ENCODE results near the gene TRIP10. TPM values are rescaled to one million over a fixed set of nuclear protein-coding genes. Genes with fewer than 3 reads are reported as not detected.

Gene TRIP10
- total and polyA plus RNA-seq, 2 of the 13 experiments (the other 11 are each of a cell fraction or from before 2014, with no cell fraction given), result 32.5 to 33.2 TPM

GRCh38 chr19:6725513-6726231 is 13.8 kb upstream of the TRIP10 start (continued):
- TF ChIP-seq ATF4 (CRISPR knock-in tag; IDR thresholded peaks at IDR 0.05), result no peak
- no peak for TF ChIP-seq DNMT1 (CRISPR knock-in tag; IDR thresholded peaks at IDR 0.05)
- TF ChIP-seq ZNF512 (CRISPR knock-in tag; IDR thresholded peaks at IDR 0.05), result no peak
- TF ChIP-seq THAP11 (CRISPR knock-in tag; IDR thresholded peaks at IDR 0.05), result 0 out of 2 replicates have a peak, but pooled peaks have one; percentile 45
- peak; percentile 92 for TF ChIP-seq HNF1B (CRISPR knock-in tag; IDR thresholded peaks at IDR 0.05)
- TF ChIP-seq ZSCAN29 (CRISPR knock-in tag; conservative IDR thresholded peaks at IDR 0.05), result peak; percentile 88; the same call in 1 of the 2 replicates
- TF ChIP-seq EP300 (IDR thresholded peaks at IDR 0.05; ENCODE audit: low read depth in 2 of 2, low read length in 2 of 2), result peak in 1 of 2 experiments; percentile 80; a peak in 2 of 4 replicates
- 0 out of 2 replicates have a peak, but pooled peaks have one; percentile 5 for TF ChIP-seq EP300 (CRISPR knock-in tag; IDR thresholded peaks at IDR 0.05; ENCODE audit: borderline replicate concordance)
- TF ChIP-seq MAFF (IDR thresholded peaks at IDR 0.05; ENCODE audit: low read depth, low read length), result peak; percentile 63
- TF ChIP-seq ZNF451 (CRISPR knock-in tag; IDR thresholded peaks at IDR 0.05), result no peak
- TF ChIP-seq FOXP4 (CRISPR knock-in tag; IDR thresholded peaks at IDR 0.05), result peak; percentile 68; the same call in 1 of the 2 replicates
- peak; percentile 34; the same call in 1 of the 2 replicates for TF ChIP-seq ZBTB33 (CRISPR knock-in tag; IDR thresholded peaks at IDR 0.05)
- no peak for TF ChIP-seq LCORL (IDR thresholded peaks at IDR 0.05)
- 0 out of 2 replicates have a peak, but pooled peaks have one; percentile 48 for TF ChIP-seq LCORL (CRISPR knock-in tag; IDR thresholded peaks at IDR 0.05)
- TF ChIP-seq ZNF687 (CRISPR knock-in tag; IDR thresholded peaks at IDR 0.05), result peak; percentile 47
- 0 out of 2 replicates have a peak, but pooled peaks have one; percentile 6 for TF ChIP-seq ZFY (CRISPR knock-in tag; IDR thresholded peaks at IDR 0.05)

Data from HepG2 (cell line).